ENCODE results near the gene STAG1.

DNA sequence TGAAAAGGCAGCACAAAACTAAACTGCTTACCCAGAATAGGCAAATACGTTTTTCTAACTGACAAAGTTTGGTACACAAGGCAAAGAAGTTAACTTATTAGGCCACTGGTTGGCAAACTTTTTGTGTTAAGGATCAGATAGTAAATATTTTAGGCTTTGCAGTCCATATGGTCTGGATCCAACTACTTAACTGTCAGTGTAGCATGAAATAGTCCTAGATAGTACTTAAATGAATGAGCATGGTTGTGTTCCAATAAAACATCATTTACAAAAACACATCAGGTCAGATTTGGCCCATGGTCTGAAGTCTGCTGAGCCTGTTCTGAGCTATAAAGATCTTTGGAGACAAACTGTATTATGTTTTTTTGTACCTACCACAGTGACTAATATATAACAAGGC is 365.1 kb downstream of the STAG1 start:
- TF ChIP-seq, protein P1, sequence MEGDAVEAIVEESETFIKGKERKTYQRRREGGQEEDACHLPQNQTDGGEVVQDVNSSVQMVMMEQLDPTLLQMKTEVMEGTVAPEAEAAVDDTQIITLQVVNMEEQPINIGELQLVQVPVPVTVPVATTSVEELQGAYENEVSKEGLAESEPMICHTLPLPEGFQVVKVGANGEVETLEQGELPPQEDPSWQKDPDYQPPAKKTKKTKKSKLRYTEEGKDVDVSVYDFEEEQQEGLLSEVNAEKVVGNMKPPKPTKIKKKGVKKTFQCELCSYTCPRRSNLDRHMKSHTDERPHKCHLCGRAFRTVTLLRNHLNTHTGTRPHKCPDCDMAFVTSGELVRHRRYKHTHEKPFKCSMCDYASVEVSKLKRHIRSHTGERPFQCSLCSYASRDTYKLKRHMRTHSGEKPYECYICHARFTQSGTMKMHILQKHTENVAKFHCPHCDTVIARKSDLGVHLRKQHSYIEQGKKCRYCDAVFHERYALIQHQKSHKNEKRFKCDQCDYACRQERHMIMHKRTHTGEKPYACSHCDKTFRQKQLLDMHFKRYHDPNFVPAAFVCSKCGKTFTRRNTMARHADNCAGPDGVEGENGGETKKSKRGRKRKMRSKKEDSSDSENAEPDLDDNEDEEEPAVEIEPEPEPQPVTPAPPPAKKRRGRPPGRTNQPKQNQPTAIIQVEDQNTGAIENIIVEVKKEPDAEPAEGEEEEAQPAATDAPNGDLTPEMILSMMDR (IDR thresholded peaks at IDR 0.05): no peak
- TF ChIP-seq, protein P2, sequence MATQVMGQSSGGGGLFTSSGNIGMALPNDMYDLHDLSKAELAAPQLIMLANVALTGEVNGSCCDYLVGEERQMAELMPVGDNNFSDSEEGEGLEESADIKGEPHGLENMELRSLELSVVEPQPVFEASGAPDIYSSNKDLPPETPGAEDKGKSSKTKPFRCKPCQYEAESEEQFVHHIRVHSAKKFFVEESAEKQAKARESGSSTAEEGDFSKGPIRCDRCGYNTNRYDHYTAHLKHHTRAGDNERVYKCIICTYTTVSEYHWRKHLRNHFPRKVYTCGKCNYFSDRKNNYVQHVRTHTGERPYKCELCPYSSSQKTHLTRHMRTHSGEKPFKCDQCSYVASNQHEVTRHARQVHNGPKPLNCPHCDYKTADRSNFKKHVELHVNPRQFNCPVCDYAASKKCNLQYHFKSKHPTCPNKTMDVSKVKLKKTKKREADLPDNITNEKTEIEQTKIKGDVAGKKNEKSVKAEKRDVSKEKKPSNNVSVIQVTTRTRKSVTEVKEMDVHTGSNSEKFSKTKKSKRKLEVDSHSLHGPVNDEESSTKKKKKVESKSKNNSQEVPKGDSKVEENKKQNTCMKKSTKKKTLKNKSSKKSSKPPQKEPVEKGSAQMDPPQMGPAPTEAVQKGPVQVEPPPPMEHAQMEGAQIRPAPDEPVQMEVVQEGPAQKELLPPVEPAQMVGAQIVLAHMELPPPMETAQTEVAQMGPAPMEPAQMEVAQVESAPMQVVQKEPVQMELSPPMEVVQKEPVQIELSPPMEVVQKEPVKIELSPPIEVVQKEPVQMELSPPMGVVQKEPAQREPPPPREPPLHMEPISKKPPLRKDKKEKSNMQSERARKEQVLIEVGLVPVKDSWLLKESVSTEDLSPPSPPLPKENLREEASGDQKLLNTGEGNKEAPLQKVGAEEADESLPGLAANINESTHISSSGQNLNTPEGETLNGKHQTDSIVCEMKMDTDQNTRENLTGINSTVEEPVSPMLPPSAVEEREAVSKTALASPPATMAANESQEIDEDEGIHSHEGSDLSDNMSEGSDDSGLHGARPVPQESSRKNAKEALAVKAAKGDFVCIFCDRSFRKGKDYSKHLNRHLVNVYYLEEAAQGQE (IDR thresholded peaks at IDR 0.05; ENCODE audit: insufficient read depth in 1 of 2, low read depth in 2 of 2, low read length in 1 of 2): no peak
- no peak for TF ChIP-seq SIN3A (IDR thresholded peaks at IDR 0.05; ENCODE audit: borderline replicate concordance, insufficient read depth, low read depth, low read length)
- no peak for TF ChIP-seq POLR2AphosphoS5 (IDR thresholded peaks at IDR 0.05; ENCODE audit: low read depth, low read length)

Data from Panc1 (cell line).